K562 (cell line): ENCODE measurements around the gene SLC35F2. TPM values are rescaled to one million over a fixed set of nuclear protein-coding genes. Genes with fewer than 3 reads are reported as not detected.

Experiments
- CXXC5 ChIP-seq: fragments of 250-450 bp; sonication (Bioruptor Pico); IDR thresholded peaks from 2 replicates; pipeline ENCODE4 v1.8.0; 2022; ENCODE audit warnings: inconsistent platforms, mild to moderate bottlenecking, moderate library complexity
- EP300 ChIP-seq: IDR thresholded peaks from 2 replicates; pipeline ENCODE4 v1.6.1; 2012; ENCODE audit warnings: low read length, improper control_type of control experiment
- EP400 ChIP-seq: fragments of 450-650 bp; IDR thresholded peaks from 2 replicates; pipeline ENCODE4 v1.6.1; 2017; ENCODE audit warnings: antibody characterized with exemption, mild to moderate bottlenecking, moderate library complexity
- JUN ChIP-seq, 2 experiments: sonication (generic) in 1 of 2; formaldehyde crosslinking in 1 of 2; IDR thresholded peaks; 2 replicates each; pipeline versions ENCODE4 v1.6.1 to v1.8.0; 2012 to 2022; ENCODE audit warnings: borderline replicate concordance in 2 of 2, mild to moderate bottlenecking in 2 of 2, improper control_type of control experiment in 1 of 2, low read depth in 1 of 2, low read length in 1 of 2, missing genetic modification reagents in 1 of 2
- MIER1 ChIP-seq: fragments of 450-650 bp; IDR thresholded peaks from 2 replicates; pipeline ENCODE4 v1.6.1; 2016; ENCODE audit warnings: antibody characterized with exemption, mild to moderate bottlenecking, low read depth
- MTA1 ChIP-seq: fragments of 450-650 bp; IDR thresholded peaks from 2 replicates; pipeline ENCODE4 v1.6.1; 2017; ENCODE audit warnings: borderline replicate concordance
- PHF8 ChIP-seq: fragments of 200-600 bp; sonication (generic); IDR thresholded peaks from 2 replicates; pipeline ENCODE4 v1.6.1; 2012; ENCODE audit warnings: mixed run types, mild to moderate bottlenecking, inconsistent platforms, low read length, moderate library complexity, borderline replicate concordance
- PYGO2 ChIP-seq: fragments of 450-650 bp; IDR thresholded peaks from 2 replicates; pipeline ENCODE4 v1.6.1; 2016; ENCODE audit warnings: mild to moderate bottlenecking, missing genetic modification characterization, moderate library complexity, missing compliant biosample characterization
- RBM39 ChIP-seq: fragments of 200-400 bp; formaldehyde crosslinking; optimal IDR thresholded peaks from 2 replicates; pipeline ENCODE3; 2018; ENCODE audit warnings: low read depth, low read length
- STAG1 ChIP-seq: sonication (generic); formaldehyde crosslinking; IDR thresholded peaks from 2 replicates; pipeline ENCODE4 v1.5.0; 2020; ENCODE audit warnings: missing genetic modification reagents, borderline replicate concordance
- ZNF124 ChIP-seq: sonication (generic); formaldehyde crosslinking; IDR thresholded peaks from 2 replicates; pipeline ENCODE4 v1.8.1; 2022; ENCODE audit warnings: missing genetic modification reagents
- ZNF449 ChIP-seq: fragments of 250-450 bp; sonication (Bioruptor Pico); IDR thresholded peaks from 2 replicates; pipeline ENCODE4 v1.8.0; 2022; ENCODE audit warnings: moderate library complexity, mild to moderate bottlenecking, inconsistent platforms
- ZNF561 ChIP-seq: fragments of 450-650 bp; formaldehyde crosslinking; conservative IDR thresholded peaks from 2 replicates; pipeline ENCODE4 v1.4.0; 2020; ENCODE audit warnings: mild to moderate bottlenecking, moderate library complexity
- polyA plus RNA-seq, 8 experiments: library from polyadenylated mRNA; depleted of rRNA in 4 of 8; stranded (reverse) in 5 of 8; unstranded in 3 of 8; fragments of >200 nt; fragmentation: Nextera tagmentation in 2 of 8; fragmentation: Illumina TruSeq in 1 of 8; extraction: Ambion mirVana in 2 of 8; extraction: Trizol in 1 of 8; gene quantifications; 2 replicates each; pipeline versions ENCODE4 v1.2.1 to v1.2.3, GENCODE V29; 2011 to 2014; ENCODE audit warnings: inconsistent platforms in 1 of 8, missing spikeins in 1 of 8
- total RNA-seq, 7 experiments: library from RNA; depleted of rRNA in 6 of 7; stranded (reverse); fragments of >200 nt in 6 of 7; fragmentation: Illumina TruSeq in 2 of 7; extraction: Trizol in 2 of 7; gene quantifications; 2 replicates each; pipeline versions ENCODE4 v1.2.1 to v1.2.3, GENCODE V29; 2011 to 2021; ENCODE audit warnings: low replicate concordance in 1 of 7
- TF ChIP-seq, protein P1 (sequence below): fragments of 450-650 bp; IDR thresholded peaks from 2 replicates; pipeline ENCODE4 v1.6.1; 2018; ENCODE audit not compliant: partially characterized antibody
- TF ChIP-seq, protein P2 (sequence below): fragments of 450-650 bp; formaldehyde crosslinking; IDR thresholded peaks from 2 replicates; pipeline ENCODE4 v1.4.0; 2022; ENCODE audit warnings: missing genetic modification characterization

Gene SLC35F2
- total and polyA plus RNA-seq, 9 of the 15 experiments (the other 6 are each of a cell fraction or from before 2014, with no cell fraction given), result 28.6 to 63.9 (median 53.4) TPM

GRCh38 chr11:107858217-107859070, at the start of gene SLC35F2 (continued):
- no peak for TF ChIP-seq ZNF561 (CRISPR knock-in tag)
- no peak for TF ChIP-seq MIER1
- no peak for TF ChIP-seq RBM39
- TF ChIP-seq EP300, result 0 out of 2 replicates have a peak, but pooled peaks have one; percentile 5
- TF ChIP-seq MTA1, result no peak
- no peak for TF ChIP-seq PYGO2
- peak; percentile 97 for TF ChIP-seq EP400
- TF ChIP-seq PHF8, result peak; percentile 89
- peak; percentile 86 for TF ChIP-seq CXXC5 (CRISPR knock-in tag)
- TF ChIP-seq ZNF449 (CRISPR knock-in tag), result no peak
- TF ChIP-seq JUN (IDR thresholded peaks at IDR 0.05; ENCODE audit: borderline replicate concordance, low read depth, low read length), result no peak
- no peak for TF ChIP-seq JUN (CRISPR knock-in tag; IDR thresholded peaks at IDR 0.05; ENCODE audit: borderline replicate concordance)
- TF ChIP-seq, protein P1, sequence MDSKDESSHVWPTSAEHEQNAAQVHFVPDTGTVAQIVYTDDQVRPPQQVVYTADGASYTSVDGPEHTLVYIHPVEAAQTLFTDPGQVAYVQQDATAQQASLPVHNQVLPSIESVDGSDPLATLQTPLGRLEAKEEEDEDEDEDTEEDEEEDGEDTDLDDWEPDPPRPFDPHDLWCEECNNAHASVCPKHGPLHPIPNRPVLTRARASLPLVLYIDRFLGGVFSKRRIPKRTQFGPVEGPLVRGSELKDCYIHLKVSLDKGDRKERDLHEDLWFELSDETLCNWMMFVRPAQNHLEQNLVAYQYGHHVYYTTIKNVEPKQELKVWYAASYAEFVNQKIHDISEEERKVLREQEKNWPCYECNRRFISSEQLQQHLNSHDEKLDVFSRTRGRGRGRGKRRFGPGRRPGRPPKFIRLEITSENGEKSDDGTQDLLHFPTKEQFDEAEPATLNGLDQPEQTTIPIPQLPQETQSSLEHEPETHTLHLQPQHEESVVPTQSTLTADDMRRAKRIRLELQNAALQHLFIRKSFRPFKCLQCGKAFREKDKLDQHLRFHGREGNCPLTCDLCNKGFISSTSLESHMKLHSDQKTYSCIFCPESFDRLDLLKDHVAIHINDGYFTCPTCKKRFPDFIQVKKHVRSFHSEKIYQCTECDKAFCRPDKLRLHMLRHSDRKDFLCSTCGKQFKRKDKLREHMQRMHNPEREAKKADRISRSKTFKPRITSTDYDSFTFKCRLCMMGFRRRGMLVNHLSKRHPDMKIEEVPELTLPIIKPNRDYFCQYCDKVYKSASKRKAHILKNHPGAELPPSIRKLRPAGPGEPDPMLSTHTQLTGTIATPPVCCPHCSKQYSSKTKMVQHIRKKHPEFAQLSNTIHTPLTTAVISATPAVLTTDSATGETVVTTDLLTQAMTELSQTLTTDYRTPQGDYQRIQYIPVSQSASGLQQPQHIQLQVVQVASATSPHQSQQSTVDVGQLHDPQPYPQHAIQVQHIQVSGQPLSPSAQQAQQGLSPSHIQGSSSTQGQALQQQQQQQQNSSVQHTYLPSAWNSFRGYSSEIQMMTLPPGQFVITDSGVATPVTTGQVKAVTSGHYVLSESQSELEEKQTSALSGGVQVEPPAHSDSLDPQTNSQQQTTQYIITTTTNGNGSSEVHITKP, result peak; percentile 27
- TF ChIP-seq ZNF124 (CRISPR knock-in tag), result no peak
- TF ChIP-seq, protein P2, sequence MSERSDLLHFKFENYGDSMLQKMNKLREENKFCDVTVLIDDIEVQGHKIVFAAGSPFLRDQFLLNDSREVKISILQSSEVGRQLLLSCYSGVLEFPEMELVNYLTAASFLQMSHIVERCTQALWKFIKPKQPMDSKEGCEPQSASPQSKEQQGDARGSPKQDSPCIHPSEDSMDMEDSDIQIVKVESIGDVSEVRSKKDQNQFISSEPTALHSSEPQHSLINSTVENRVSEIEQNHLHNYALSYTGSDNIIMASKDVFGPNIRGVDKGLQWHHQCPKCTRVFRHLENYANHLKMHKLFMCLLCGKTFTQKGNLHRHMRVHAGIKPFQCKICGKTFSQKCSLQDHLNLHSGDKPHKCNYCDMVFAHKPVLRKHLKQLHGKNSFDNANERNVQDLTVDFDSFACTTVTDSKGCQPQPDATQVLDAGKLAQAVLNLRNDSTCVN (CRISPR knock-in tag), result no peak
- no peak for TF ChIP-seq STAG1
